Right forelimb (tissue), 1 donor: Measurements from ENCODE around the gene DLGAP1.

Source experiments
- DNase-seq: peaks from one replicate; pipeline ENCODE4 v3.0.0-alpha.2; 2018

DLGAP1 gene

DNA sequence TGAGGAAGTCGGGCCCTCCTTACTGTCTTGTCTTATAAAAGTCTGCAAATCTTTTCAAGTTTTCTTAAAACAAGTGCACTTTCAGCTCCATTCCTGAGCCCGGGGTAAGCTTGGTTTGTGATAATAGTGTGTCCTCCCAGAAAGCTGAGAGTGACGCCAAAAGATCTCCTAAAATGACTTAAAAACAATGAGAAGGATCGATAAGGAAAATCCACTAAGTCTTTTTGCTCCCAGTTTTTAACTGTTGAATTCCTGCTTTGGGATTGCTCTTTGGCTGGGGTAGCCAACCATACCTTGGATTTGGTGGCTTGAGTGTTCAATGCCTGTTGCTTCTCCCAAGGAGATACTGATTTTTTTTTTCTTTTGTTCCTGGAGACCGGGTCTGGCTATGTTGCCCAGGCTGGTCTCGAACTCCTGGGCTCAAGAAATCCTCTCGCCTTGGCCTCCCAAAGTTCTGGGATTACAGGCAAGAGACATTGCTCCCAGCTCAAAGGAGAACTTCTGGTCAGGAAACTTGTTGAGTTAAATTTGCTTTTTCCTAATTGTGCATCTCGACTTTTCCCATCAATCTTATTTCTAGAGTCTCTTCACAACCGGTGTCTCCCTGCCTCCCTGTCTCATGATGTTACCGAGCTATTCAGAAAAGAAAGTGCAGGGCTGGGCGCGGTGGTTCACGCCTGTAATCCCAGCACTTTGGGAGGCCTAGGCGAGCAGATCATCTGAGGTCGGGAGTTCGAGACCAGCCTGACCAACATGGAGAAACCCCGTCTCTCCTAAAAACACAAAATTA lies 1002.2 kb downstream of the DLGAP1 start:
- DNase-seq = no peak

- peak; percentile 76 for DNase-seq
These were observed 1002.9 kb downstream of the DLGAP1 start for GRCh38 chr18:3451989-3452749.

- DNase-seq = peak; percentile 96
These were observed 1003.7 kb downstream of the DLGAP1 start for GRCh38 chr18:3451183-3451988.

- DNase-seq = peak; percentile 86
These were observed 1004.3 kb downstream of the DLGAP1 start for GRCh38 chr18:3450799-3451182.

GRCh38 chr18:3450012-3450798 lies 1004.9 kb downstream of the DLGAP1 start, which contains the start of gene TGIF1:
TGIF1 (plus strand) TSS chr18:3450172; CDS start chr18:3450490, 318 bp downstream.
- DNase-seq = peak; percentile 88

GRCh38 chr18:3449512-3450011 lies 1005.5 kb downstream of the DLGAP1 start:
- peak; percentile 89 for DNase-seq

- DNase-seq = peak; percentile 72
These were observed 1006.1 kb downstream of the DLGAP1 start for GRCh38 chr18:3448838-3449511.

DNA sequence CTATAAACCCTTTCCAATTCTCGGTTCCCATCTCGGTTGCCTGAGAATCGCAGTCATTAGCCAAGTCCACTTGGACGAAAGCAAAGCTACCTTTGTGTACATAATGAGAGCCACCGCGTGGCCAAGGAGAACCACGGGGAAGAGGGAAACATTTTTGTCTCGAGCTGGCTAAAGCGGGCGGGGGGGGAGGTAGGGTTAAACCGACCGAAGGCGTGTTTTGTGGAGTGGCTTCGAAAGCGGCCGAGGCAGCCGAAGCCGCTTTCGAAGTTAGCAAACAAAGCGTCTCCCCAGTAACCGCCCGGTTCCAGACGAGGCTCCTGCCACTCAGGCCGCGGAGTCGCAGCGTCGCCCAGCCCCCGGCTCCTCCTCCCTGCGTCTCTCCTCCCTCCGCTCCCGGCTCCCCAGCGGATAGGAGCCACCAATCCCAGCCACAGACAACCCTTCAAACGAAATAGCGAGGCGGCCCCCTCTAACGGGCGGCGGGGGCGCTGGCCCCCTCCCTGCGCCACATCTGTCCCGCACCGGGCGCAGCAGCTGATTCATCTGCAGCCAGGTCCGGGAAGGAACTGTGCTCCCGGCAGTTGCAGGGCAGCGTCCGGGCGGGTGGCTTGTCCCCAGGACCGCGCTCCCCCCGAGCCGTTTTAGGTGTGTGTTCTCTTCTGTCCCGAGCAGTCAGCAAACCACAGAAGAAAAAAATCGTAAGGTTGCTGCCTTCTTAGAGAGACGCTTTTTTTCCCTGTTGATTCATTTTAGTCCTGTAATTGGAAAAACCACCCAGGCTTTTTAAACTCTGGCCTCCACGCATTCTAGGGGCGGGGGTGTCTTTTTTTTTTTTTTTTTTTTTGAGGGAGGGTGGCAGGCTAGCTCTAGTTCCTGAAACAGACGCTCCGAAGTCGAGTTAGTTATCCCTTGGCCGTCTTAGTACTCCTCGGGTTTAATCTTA lies 1006.9 kb downstream of the DLGAP1 start:
- DNase-seq = peak; percentile 97

DNA sequence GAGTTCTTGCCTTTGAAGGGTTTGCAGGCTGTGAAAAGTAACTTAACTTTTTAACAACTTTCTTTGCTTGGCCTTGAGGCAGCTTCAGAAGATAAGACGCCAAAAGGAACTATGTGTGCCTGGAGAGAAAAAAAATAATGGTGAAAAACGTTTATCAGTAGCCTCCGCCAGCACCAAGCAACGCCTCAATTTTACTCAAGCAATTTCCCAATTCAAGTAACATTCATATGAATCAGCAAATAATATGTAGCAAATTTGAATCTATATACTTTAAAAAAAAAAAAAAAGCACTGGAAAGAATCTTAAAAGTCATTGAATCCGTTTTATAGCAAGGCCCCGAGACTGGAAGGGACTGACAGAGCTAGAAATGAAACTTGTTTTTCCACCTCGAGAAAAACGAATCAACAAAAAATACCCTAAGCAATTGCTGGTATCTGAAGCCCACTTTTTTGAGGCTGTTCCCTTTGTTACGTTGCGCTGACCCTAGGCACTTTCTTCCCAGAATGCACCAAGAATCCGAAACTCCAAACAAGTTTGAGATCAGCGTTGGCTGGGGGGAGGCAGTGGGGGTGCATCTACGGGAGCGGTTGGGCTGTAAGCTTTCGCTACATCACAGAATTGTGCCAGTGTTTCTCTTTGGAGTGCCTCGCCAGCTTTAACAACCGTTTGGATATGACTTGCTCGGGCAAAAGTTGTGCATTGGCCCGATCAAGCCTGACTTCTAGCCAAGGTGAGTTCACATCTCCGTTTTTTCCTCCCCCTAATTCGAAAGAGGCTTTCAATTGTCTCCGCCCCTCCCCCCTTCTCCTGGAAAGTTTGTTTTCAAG lies 1007.8 kb downstream of the DLGAP1 start:
- DNase-seq = no peak
